Measurements from ENCODE around the gene PLPP6.
A peak's percentile ranks its signal among the peaks of the same experiment; 100 is the strongest.
"Not testable (repeated sequence)": the region's sequence is repeated elsewhere in the genome, so short reads cannot be mapped to it uniquely, and the experiment has no call there.

The PLPP6 gene

GRCh38 chr9:4662108-4662988 lies at the start of gene PLPP6:
PLPP6 (plus strand) TSS chr9:4662294; CDS start chr9:4662376, 82 bp downstream.
- DNase-seq, result peak; percentile 28

GRCh38 chr9:4614627-4615026 lies 47.5 kb upstream of the PLPP6 start:
- DNase-seq, result no peak

GRCh38 chr9:4615251-4615650 lies 46.8 kb upstream of the PLPP6 start:
- DNase-seq, result no peak

GRCh38 chr9:4615778-4616177 lies 46.3 kb upstream of the PLPP6 start:
- no peak for DNase-seq

- no peak for DNase-seq
Measured at GRCh38 chr9:4617752-4618151, 44.3 kb upstream of the PLPP6 start.

- DNase-seq, result no peak
Measured at GRCh38 chr9:4618700-4619099, 43.4 kb upstream of the PLPP6 start.

- DNase-seq, result no peak
Measured at GRCh38 chr9:4620057-4620765, 41.9 kb upstream of the PLPP6 start.

GRCh38 chr9:4620881-4621555 lies 41.1 kb upstream of the PLPP6 start:
- no peak for DNase-seq

- no peak for DNase-seq
Measured at GRCh38 chr9:4622016-4622415, 40.1 kb upstream of the PLPP6 start.

GRCh38 chr9:4630836-4631235 lies 31.3 kb upstream of the PLPP6 start:
- DNase-seq, result no peak

- DNase-seq, result no peak
Measured at GRCh38 chr9:4638968-4639367, 23.1 kb upstream of the PLPP6 start.

GRCh38 chr9:4639420-4639819 lies 22.7 kb upstream of the PLPP6 start:
- DNase-seq, result no peak

- DNase-seq, result no peak
Measured at GRCh38 chr9:4640027-4640426, 22.1 kb upstream of the PLPP6 start.

- DNase-seq, result no peak
Measured at GRCh38 chr9:4642351-4642750, 19.7 kb upstream of the PLPP6 start.

GRCh38 chr9:4654084-4654483 lies 8.0 kb upstream of the PLPP6 start:
- no peak for DNase-seq

- no peak for DNase-seq
Measured at GRCh38 chr9:4654538-4654937, 7.6 kb upstream of the PLPP6 start.

GRCh38 chr9:4656196-4656595 lies 5.9 kb upstream of the PLPP6 start:
- not testable (repeated sequence) for DNase-seq

GRCh38 chr9:4656621-4657020 lies 5.5 kb upstream of the PLPP6 start:
- no peak for DNase-seq

GRCh38 chr9:4657426-4658159 lies 4.5 kb upstream of the PLPP6 start:
- no peak for DNase-seq

- DNase-seq, result not testable (repeated sequence)
Measured at GRCh38 chr9:4660665-4661064, 1.4 kb upstream of the PLPP6 start.

GRCh38 chr9:4661165-4661564 lies 929 bp upstream of the PLPP6 start:
- no peak for DNase-seq

- no peak for DNase-seq
Measured at GRCh38 chr9:4661611-4662010, 483 bp upstream of the PLPP6 start.
